ENCODE measurements around the gene ZP1.

The ZP1 gene

GRCh38 chr11:60912851-60913528 lies 45.6 kb downstream of the ZP1 start:
- DNase-seq = no peak

- DNase-seq = peak; percentile 55 to 82 (median 72)
These were observed 46.7 kb downstream of the ZP1 start, which contains the start of gene TMEM109 for GRCh38 chr11:60913793-60914632. Gene TMEM109 (plus strand): TSS chr11:60914158. CDS start chr11:60919694, 5,536 bp downstream.

- DNase-seq = peak in 1 of 4 experiments; percentile 46
These were observed 47.4 kb downstream of the ZP1 start for GRCh38 chr11:60914633-60915247.

DNA sequence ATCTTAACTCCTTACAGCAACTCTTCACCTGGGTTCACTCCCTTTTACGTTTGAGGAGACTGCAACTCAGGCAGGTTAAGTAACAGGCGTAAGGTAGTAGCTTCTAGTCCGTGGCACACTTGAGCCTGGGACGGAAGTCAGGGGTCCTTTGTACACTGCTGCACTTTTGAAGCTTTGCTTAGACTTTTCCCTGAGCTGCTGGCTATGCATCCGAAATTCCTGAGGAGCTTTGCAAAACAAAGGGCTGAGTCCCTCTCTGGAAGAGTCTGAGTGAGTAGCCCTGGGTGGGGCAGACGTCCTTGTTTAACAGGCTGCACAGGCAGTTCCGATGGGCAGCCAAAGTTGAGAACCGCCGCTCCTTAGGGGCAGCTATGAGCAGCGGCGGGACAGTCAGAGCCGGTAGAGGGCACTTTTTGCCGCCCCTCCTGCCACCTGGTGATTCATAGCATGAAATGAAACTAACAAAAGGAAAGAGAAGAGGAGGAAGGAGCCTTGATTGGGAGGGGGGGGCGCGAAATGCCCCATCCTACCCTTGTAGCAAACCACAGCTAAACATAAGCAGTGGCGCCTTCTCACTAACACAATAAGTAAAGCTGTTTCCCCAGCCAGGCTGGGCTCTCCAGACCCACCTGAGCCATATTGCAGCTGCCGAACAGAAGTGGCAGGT lies 48.0 kb downstream of the ZP1 start:
- peak in 3 of 4 experiments; percentile 19 to 61 (median 47) for DNase-seq

DNA sequence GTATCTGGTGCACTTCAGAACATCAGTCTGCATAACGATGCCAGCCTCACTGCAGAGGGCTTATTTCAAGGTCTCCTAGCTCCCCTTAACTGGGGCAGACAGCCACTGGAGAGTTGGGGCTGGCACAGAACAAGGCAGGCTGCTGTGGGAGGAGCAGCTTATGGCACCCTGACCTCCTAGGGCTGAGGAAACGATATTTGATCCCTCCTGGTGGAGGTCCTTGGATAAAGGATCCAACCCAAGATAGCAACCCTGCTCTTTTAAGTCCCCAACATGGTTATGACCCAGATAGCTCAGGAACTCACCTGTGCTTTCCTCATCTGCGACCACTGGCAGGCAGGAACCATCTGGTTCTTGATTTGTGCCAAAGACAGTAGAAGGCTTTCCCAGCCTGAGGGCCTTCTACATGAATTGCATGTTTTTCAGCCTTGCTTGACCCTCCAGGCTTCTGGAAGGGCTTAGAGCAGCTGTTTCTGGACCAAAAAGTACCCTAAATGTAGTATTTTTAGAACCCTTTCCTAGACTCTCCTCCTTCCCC lies 49.4 kb downstream of the ZP1 start:
- no peak for DNase-seq

- no peak for DNase-seq
These were observed 49.9 kb downstream of the ZP1 start for GRCh38 chr11:60917267-60917666.

DNA sequence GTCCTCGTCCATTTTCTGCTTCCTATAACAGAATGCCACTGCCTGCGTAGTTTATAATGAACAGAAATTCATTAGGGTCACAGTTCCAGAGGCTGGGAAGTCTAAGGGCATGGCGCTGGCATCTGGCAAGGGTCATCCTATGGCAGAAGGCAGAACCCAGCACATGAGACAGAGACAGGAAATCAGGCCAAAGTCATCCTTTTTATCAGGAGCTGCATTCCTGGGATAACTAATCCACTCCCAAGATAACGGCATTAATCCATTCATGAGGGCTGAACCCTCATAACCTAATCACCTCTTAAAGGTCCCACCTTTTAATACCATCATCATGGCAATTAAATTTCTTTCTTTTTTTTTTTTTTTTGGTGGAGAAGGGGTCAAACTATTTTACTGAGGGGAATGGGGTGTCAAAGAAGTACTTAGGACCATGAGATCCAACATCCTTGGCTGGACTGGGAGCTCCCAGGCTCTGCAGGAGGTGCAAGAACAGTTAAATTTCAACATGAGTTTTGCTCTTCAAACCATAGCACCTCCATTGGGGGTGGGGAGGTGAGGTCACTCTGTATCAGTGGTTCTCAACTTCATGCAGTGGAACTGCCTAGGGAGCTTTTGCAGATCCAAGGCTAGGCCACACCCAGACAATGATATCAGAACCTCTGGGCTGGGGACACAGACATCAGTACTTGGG lies 51.1 kb downstream of the ZP1 start:
- DNase-seq = no peak

DNA sequence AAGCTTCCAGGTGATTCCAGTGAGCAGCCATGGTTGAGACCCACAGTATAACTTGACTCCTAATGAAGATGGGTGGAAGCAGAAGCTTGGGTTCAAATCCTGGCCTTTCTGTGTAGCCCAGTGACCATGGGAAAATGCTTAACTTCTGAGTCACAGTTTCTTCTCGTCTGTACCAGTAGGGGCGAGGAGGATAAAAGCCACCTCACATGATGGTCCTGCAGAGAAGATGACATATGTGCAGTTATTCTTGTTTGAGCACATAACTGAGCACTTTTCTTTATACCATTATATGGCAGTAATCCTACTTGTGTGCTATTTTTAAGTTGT lies 51.6 kb downstream of the ZP1 start:
- no peak for DNase-seq

DNA sequence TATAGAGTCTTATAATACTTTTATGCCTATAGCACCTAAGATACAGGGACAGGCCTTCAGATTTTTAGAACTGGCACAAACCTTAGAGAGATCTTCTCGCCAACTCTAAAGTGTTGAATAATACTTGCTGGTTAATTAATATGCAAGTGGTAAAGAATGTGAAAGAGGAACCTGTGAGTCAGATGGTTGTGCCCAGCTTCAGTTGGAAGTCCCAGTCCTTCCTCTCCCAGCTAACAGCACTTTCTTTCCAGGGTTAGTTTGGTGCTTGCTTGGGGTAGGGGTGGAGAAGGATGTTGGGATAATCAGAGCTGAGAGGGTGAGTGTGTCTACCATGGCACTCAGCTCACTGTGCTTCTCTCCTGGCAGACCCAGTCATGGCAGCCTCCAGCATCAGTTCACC lies 52.0 kb downstream of the ZP1 start:
- DNase-seq = no peak

DNA sequence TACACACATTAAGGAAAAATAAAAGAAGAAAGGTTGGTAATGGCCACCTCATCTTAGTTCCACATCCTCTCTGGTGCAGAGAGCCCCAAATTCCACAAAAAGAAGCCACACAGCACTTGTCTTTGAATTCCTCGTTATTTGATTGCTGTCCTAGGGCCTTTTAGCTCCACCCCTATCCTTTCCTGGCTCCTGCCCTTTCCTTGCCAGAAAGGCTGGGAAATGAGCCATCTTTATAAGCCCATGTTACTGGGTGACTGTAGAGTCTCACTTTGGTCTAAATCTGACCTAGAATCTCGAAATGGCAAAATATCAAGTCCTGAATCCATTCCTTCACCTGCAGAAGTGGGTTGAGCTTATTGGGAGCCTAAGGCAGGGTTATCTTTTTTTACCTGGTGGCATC lies 52.6 kb downstream of the ZP1 start:
- DNase-seq = no peak

DNA sequence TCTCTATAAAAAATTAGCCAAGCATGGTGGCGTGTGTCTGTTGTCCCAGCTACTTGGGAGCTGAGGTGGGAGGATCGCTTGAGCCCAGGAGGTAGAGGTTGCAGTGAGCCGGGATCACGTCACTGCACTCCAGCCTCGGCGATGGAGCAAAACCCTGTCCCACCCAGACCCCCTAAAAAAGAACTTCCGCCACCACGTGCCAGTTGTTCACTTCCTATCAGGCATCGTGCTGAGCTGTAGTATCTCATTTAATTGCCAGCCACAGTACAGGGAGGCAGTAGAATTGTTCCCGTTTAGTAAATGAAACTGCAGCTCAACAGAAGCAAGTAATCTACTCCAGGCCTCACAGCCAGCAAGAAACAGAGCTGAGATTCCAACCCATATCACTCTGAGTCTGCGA lies 53.9 kb downstream of the ZP1 start:
- no peak for DNase-seq

DNA sequence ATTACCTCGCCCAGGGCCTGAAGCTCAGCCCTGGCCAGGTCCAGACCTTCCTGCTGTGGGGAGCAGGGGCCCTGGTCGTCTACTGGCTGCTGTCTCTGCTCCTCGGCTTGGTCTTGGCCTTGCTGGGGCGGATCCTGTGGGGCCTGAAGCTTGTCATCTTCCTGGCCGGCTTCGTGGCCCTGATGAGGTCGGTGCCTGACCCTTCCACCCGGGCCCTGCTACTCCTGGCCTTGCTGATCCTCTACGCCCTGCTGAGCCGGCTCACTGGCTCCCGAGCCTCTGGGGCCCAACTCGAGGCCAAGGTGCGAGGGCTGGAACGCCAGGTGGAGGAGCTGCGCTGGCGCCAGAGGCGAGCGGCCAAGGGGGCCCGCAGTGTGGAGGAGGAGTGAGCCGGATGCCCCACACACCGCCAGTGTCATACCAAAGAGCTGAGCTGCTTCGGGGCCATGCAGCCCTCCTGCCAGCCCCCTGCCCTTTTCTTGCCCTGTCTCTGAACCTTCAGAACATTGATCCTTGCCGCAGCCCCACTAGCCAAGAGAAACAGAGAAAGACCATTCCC lies 54.5 kb downstream of the ZP1 start:
- no peak for DNase-seq

GRCh38 chr11:60922906-60923305 lies 55.6 kb downstream of the ZP1 start:
- DNase-seq = no peak

DNA sequence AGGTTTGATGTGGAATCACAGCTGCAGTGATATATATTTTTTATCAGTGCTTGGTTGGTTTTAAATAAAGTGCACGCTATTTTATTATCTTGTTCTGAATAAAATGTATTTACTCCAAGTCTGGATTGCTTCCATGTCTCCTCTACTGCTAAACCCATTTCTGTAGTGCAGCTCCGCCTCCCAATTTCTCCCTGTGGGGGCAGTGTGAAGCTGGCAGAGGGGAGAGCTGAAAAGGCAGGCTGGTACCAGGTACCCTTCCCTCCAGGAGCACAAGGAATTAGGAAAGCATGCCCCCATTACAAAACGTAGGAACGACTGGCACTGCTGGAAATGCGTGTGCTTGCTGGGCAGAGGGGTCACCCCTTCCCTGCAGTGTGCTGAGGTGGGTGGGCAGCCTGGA lies 56.0 kb downstream of the ZP1 start:
- no peak for DNase-seq

GRCh38 chr11:60923800-60924109 lies 56.4 kb downstream of the ZP1 start:
- DNase-seq = no peak

- DNase-seq = no peak
These were observed 57.0 kb downstream of the ZP1 start, which contains the start of gene TMEM132A for GRCh38 chr11:60924110-60924905. Gene TMEM132A (plus strand): TSS chr11:60924460. CDS start chr11:60924634, 174 bp downstream.
